Measurements from ENCODE around the gene UGT8.

The UGT8 gene

GRCh38 chr4:114688059-114688458 is 89.5 kb downstream of the UGT8 start:
- no peak for DNase-seq (ENCODE audit: low read depth in 1 of 2, low spot score in 1 of 2)

- DNase-seq (ENCODE audit: low read depth in 1 of 2, low spot score in 1 of 2), result no peak
These were observed 92.0 kb downstream of the UGT8 start for GRCh38 chr4:114690571-114690970.

GRCh38 chr4:114691865-114692264 is 93.3 kb downstream of the UGT8 start:
- no peak for DNase-seq (ENCODE audit: low read depth in 1 of 2, low spot score in 1 of 2)

- no peak for DNase-seq (ENCODE audit: low read depth in 1 of 2, low spot score in 1 of 2)
These were observed 94.4 kb downstream of the UGT8 start for GRCh38 chr4:114692958-114693357.

GRCh38 chr4:114694770-114695169 is 96.2 kb downstream of the UGT8 start:
- DNase-seq (ENCODE audit: low read depth in 1 of 2, low spot score in 1 of 2), result no peak

GRCh38 chr4:114698231-114698630 is 99.6 kb downstream of the UGT8 start:
- no peak for DNase-seq (ENCODE audit: low read depth in 1 of 2, low spot score in 1 of 2)

GRCh38 chr4:114701491-114701890 is 102.9 kb downstream of the UGT8 start:
- DNase-seq (ENCODE audit: low read depth in 1 of 2, low spot score in 1 of 2), result no peak

GRCh38 chr4:114717432-114717831 is 118.8 kb downstream of the UGT8 start:
- DNase-seq (ENCODE audit: low read depth in 1 of 2, low spot score in 1 of 2), result no peak

GRCh38 chr4:114725066-114725465 is 126.5 kb downstream of the UGT8 start:
- DNase-seq (ENCODE audit: low read depth in 1 of 2, low spot score in 1 of 2), result no peak

GRCh38 chr4:114727461-114727860 is 128.9 kb downstream of the UGT8 start:
- no peak for DNase-seq (ENCODE audit: low read depth in 1 of 2, low spot score in 1 of 2)
